Measurements from ENCODE around the gene FAM50A. TPM values are rescaled to one million over a fixed set of nuclear protein-coding genes. Genes with fewer than 3 reads are reported as not detected.

Gene FAM50A
- polyA plus RNA-seq, 1 of the 3 experiments (the other 2 are of a cell fraction): 86.0 TPM

- Histone ChIP-seq H3K36me3 (replicated peaks in 1 of 2; ENCODE audit: control insufficient read depth in 1 of 2, insufficient read depth in 2 of 2, low read length in 1 of 2) (peaks cover 0 to 13% of the 10 kb centered on the region in 2 experiments), H3K27me3 (ENCODE audit: insufficient read depth) (peaks cover 9% of the 10 kb centered on the region), H3K9ac (no peak overlapping the region), H3K27ac (ENCODE audit: low read depth in 2 of 2, low read length in 1 of 2) (no peak overlapping the region), H3K4me2 (no peak overlapping the region), H3K9me2 (no peaks in the 10 kb centered on the region), H3K9me3 (no peaks in the 10 kb centered on the region), H2AFZ (ENCODE audit: low read depth) (no peak overlapping the region), H3K4me1 (ENCODE audit: control insufficient read depth in 1 of 2, insufficient read depth in 2 of 2, low read depth in 1 of 2, low read length in 1 of 2) (peaks cover 0 to 18% of the 10 kb centered on the region in 2 experiments; a peak in 1 of 4 replicates), H4K20me1 (ENCODE audit: insufficient read depth) (peaks cover 14% of the 10 kb centered on the region; the same call in 1 of the 2 replicates), H3F3A (replicated peaks; ENCODE audit: insufficient read depth) (no peaks in the 10 kb centered on the region), H3K4me3 (ENCODE audit: low read depth in 2 of 2, low read length in 1 of 2) (no peak overlapping the region), H3K79me2 (ENCODE audit: insufficient read depth) (peaks cover 32% of the 10 kb centered on the region)
- DNase-seq: no peak
- ChIA-PET CTCF (interaction anchor here (2.1 kb wide), 1 partner anchor 36 kb away, joined by 6 read pairs; the partner anchor contains the start of gene RPL10), POLR2A (no interaction called here)
- no peak for TF ChIP-seq IRF3 (IDR thresholded peaks at IDR 0.05; ENCODE audit: low read depth, low read length)
- no peak for TF ChIP-seq FOSL2 (IDR thresholded peaks at IDR 0.05; ENCODE audit: borderline replicate concordance, low read depth)
- no peak for TF ChIP-seq GATA2 (CRISPR knock-in tag; IDR thresholded peaks at IDR 0.05)
- TF ChIP-seq GABPA (IDR thresholded peaks at IDR 0.05; ENCODE audit: low read depth): no peak
- TF ChIP-seq NRF1 (IDR thresholded peaks at IDR 0.05; ENCODE audit: low read depth, low read length): no peak
- TF ChIP-seq FOXM1 (IDR thresholded peaks at IDR 0.05; ENCODE audit: low read depth): no peak
- no peak for TF ChIP-seq USF1 (IDR thresholded peaks at IDR 0.05; ENCODE audit: borderline replicate concordance, low read depth)
- TF ChIP-seq RCOR1 (IDR thresholded peaks at IDR 0.05; ENCODE audit: low read length): no peak
- no peak for TF ChIP-seq ELF1 (IDR thresholded peaks at IDR 0.05)
- TF ChIP-seq EP300 (IDR thresholded peaks at IDR 0.05; ENCODE audit: borderline replicate concordance in 1 of 2, low read depth in 1 of 2, low read length in 1 of 2): no peak
- WGBS (ENCODE audit: low lambda C conversion rate): 40% methylated on average over 4 of the region's 7 CpGs
These were observed 9.4 kb upstream of the FAM50A start for GRCh38 chrX:154434394-154435168.

- Histone ChIP-seq H3K27me3 (ENCODE audit: insufficient read depth) (peaks cover 8% of the 10 kb centered on the region), H3K36me3 (replicated peaks in 1 of 2; ENCODE audit: control insufficient read depth in 1 of 2, insufficient read depth in 2 of 2, low read length in 1 of 2) (peaks cover 0 to 15% of the 10 kb centered on the region in 2 experiments), H4K20me1 (ENCODE audit: insufficient read depth) (peaks cover 21% of the 10 kb centered on the region; the same call in 1 of the 2 replicates), H3K4me1 (ENCODE audit: control insufficient read depth in 1 of 2, insufficient read depth in 2 of 2, low read depth in 1 of 2, low read length in 1 of 2) (peaks cover 0 to 16% of the 10 kb centered on the region in 2 experiments; a peak in 1 of 4 replicates), H3K9ac (no peak overlapping the region), H3K9me3 (no peaks in the 10 kb centered on the region), H3K4me3 (ENCODE audit: low read depth in 2 of 2, low read length in 1 of 2) (no peak overlapping the region), H3K27ac (ENCODE audit: low read depth in 2 of 2, low read length in 1 of 2) (no peak overlapping the region), H3K79me2 (ENCODE audit: insufficient read depth) (peaks cover 33% of the 10 kb centered on the region), H3K9me2 (no peaks in the 10 kb centered on the region), H3F3A (replicated peaks; ENCODE audit: insufficient read depth) (no peaks in the 10 kb centered on the region), H2AFZ (ENCODE audit: low read depth) (no peak overlapping the region), H3K4me2 (no peak overlapping the region)
- WGBS (ENCODE audit: low lambda C conversion rate): 75% methylated on average over 15 of the region's 19 CpGs
- POLR2A ChIA-PET: interaction anchor here (0.7 to 1.0 kb wide), 2 partner anchors 14 to 23 kb away, joined by 3 read pairs; no protein-coding TSS in a partner anchor
- no peak for TF ChIP-seq TAF1 (IDR thresholded peaks at IDR 0.05; ENCODE audit: borderline replicate concordance, low read depth, low read length)
- TF ChIP-seq RFX5 (IDR thresholded peaks at IDR 0.05; ENCODE audit: low read length): no peak
- no peak for TF ChIP-seq ELF1 (IDR thresholded peaks at IDR 0.05)
- TF ChIP-seq TEAD4 (IDR thresholded peaks at IDR 0.05; ENCODE audit: borderline replicate concordance, insufficient read depth): no peak
- no peak for TF ChIP-seq RAD21 (IDR thresholded peaks at IDR 0.05; ENCODE audit: low read length)
- no peak for TF ChIP-seq MXI1 (IDR thresholded peaks at IDR 0.05; ENCODE audit: low read depth, low read length)
- no peak for TF ChIP-seq TCF12 (IDR thresholded peaks at IDR 0.05)
- DNase-seq: no peak
- CTCF ChIA-PET: interaction anchor here (2.1 kb wide), 1 partner anchor 36 kb away, joined by 6 read pairs; the partner anchor contains the start of gene RPL10
These were observed 8.7 kb upstream of the FAM50A start for GRCh38 chrX:154435171-154435733.
